Liver (tissue), 9 donors: Measurements from ENCODE around the gene PPP1R16B. TPM values are rescaled to one million over a fixed set of nuclear protein-coding genes. Genes with fewer than 3 reads are reported as not detected.

ENCODE experiments used
- DNase-seq: peaks from one replicate; pipeline ENCODE4 v3.0.0-alpha.2; 2017; ENCODE audit warnings: low spot score
- H3K27ac ChIP-seq, 2 donors: one replicate each; pipeline ENCODE4 v1.7.0; 2013; ENCODE audit warnings: inconsistent platforms in 2 of 2, low read length in 2 of 2, control low read depth in 1 of 2, low read depth in 1 of 2, mild to moderate bottlenecking in 1 of 2
- H3K27me3 ChIP-seq, 4 donors: one replicate each; pipeline versions ENCODE4 v1.6.1 to v1.7.0; 2013; ENCODE audit warnings: low read length in 3 of 4, inconsistent platforms in 1 of 4, mild to moderate bottlenecking in 1 of 4, moderate library complexity in 1 of 4; ENCODE audit not compliant: control insufficient read depth in 4 of 4, insufficient read depth in 4 of 4
- H3K36me3 ChIP-seq, 4 donors: one replicate each; pipeline versions ENCODE4 v1.6.1 to v1.7.0; 2013; ENCODE audit warnings: low read length in 3 of 4, mild to moderate bottlenecking in 3 of 4, low read depth in 1 of 4, moderate library complexity in 1 of 4; ENCODE audit not compliant: control insufficient read depth in 4 of 4, insufficient read depth in 3 of 4
- H3K4me1 ChIP-seq, 4 donors: one replicate each; pipeline versions ENCODE4 v1.6.1 to v1.7.0; 2013; ENCODE audit warnings: low read length in 3 of 4, mild to moderate bottlenecking in 3 of 4, moderate library complexity in 1 of 4; ENCODE audit not compliant: control insufficient read depth in 4 of 4, insufficient read depth in 4 of 4
- H3K4me3 ChIP-seq, 3 donors: one replicate each; pipeline versions ENCODE4 v1.6.1 to v1.7.0; 2013; ENCODE audit warnings: low read length in 3 of 3, control low read depth in 1 of 3, low read depth in 1 of 3, mild to moderate bottlenecking in 1 of 3
- H3K9ac ChIP-seq, 2 donors: one replicate each; pipeline ENCODE4 v1.7.0; 2013; ENCODE audit warnings: low read length in 2 of 2, mild to moderate bottlenecking in 2 of 2, moderate library complexity in 2 of 2, control low read depth in 1 of 2, low read depth in 1 of 2
- H3K9me3 ChIP-seq, 4 donors: one replicate each; pipeline versions ENCODE4 v1.6.1 to v1.7.0; 2013; ENCODE audit warnings: low read length in 3 of 4; ENCODE audit not compliant: control insufficient read depth in 4 of 4
- EGR1 ChIP-seq, 2 donors: IDR thresholded peaks; 2 replicates each; pipeline ENCODE4 v1.6.1; 2016 to 2018; ENCODE audit warnings: antibody characterized with exemption in 2 of 2, low read depth in 2 of 2
- FOXA1 ChIP-seq: IDR thresholded peaks from 2 replicates; pipeline ENCODE4 v1.6.1; 2016; ENCODE audit warnings: antibody characterized with exemption
- FOXA2 ChIP-seq: IDR thresholded peaks from 2 replicates; pipeline ENCODE4 v1.6.1; 2016; ENCODE audit warnings: antibody characterized with exemption
- GABPA ChIP-seq, 2 donors: IDR thresholded peaks in 1 of 2; conservative IDR thresholded peaks in 1 of 2; 2 replicates each; pipeline ENCODE4 v1.6.1; 2016; ENCODE audit warnings: antibody characterized with exemption in 2 of 2, mild to moderate bottlenecking in 1 of 2, moderate library complexity in 1 of 2
- HNF4A ChIP-seq, 2 donors: conservative IDR thresholded peaks; 2 replicates each; pipeline ENCODE4 v1.6.1; 2016; ENCODE audit warnings: antibody characterized with exemption in 2 of 2, mild to moderate bottlenecking in 2 of 2
- HNF4G ChIP-seq: IDR thresholded peaks from 2 replicates; pipeline ENCODE4 v1.6.1; 2016; ENCODE audit warnings: antibody characterized with exemption
- JUND ChIP-seq, 2 donors: IDR thresholded peaks; 2 replicates each; pipeline ENCODE4 v1.6.1; 2016; ENCODE audit warnings: antibody characterized with exemption in 2 of 2
- NR2F2 ChIP-seq: IDR thresholded peaks from 2 replicates; pipeline ENCODE4 v1.6.1; 2016; ENCODE audit warnings: antibody characterized with exemption
- RAD21 ChIP-seq, 2 donors: IDR thresholded peaks; 2 replicates each; pipeline ENCODE4 v1.6.1; 2016; ENCODE audit warnings: antibody characterized with exemption in 2 of 2, mild to moderate bottlenecking in 2 of 2
- RXRA ChIP-seq, 2 donors: IDR thresholded peaks; 2 replicates each; pipeline ENCODE4 v1.6.1; 2017 to 2018; ENCODE audit warnings: antibody characterized with exemption in 2 of 2, mild to moderate bottlenecking in 1 of 2
- SP1 ChIP-seq: IDR thresholded peaks from 2 replicates; pipeline ENCODE4 v1.6.1; 2018; ENCODE audit warnings: antibody characterized with exemption, mild to moderate bottlenecking
- TAF1 ChIP-seq: conservative IDR thresholded peaks from 2 replicates; pipeline ENCODE4 v1.6.1; 2016; ENCODE audit warnings: antibody characterized with exemption, mild to moderate bottlenecking
- YY1 ChIP-seq: IDR thresholded peaks from 2 replicates; pipeline ENCODE4 v1.6.1; 2016; ENCODE audit warnings: antibody characterized with exemption, mild to moderate bottlenecking
- WGBS: extraction: QIAGEN DNeasy Blood & Tissue Kit; methylation state at CpG from one replicate; pipeline ENCODE4 v1.1.7; 2013; 5-methylcytosine and 5-hydroxymethylcytosine counted together
- polyA plus RNA-seq, 2 donors: library from polyadenylated mRNA; stranded (reverse) in 1 of 2; unstranded in 1 of 2; fragments of 200-250 nt in 1 of 2; fragments of >200 nt in 1 of 2; fragmentation: Nextera tagmentation in 1 of 2; extraction: Ambion mirVana in 1 of 2; gene quantifications; one replicate each; pipeline versions ENCODE4 v1.2.1 to v1.2.3, GENCODE V29; 2013 to 2015
- total RNA-seq, 2 donors: library from RNA; depleted of rRNA; stranded (reverse); fragments of >200 nt; gene quantifications; one replicate each; pipeline ENCODE4 v1.2.3, GENCODE V29; 2014
- TF ChIP-seq, protein P1 (sequence below): IDR thresholded peaks from 2 replicates; pipeline ENCODE4 v1.6.1; 2016; ENCODE audit warnings: antibody characterized with exemption
- TF ChIP-seq, protein P2 (sequence below): IDR thresholded peaks from 2 replicates; pipeline ENCODE4 v1.6.1; 2016; ENCODE audit warnings: antibody characterized with exemption, mild to moderate bottlenecking
- TF ChIP-seq, protein P3 (sequence below): IDR thresholded peaks from 2 replicates; pipeline ENCODE4 v1.6.1; 2016; ENCODE audit warnings: antibody characterized with exemption
- TF ChIP-seq, protein P4 (sequence below): IDR thresholded peaks from 2 replicates; pipeline ENCODE4 v1.6.1; 2016; ENCODE audit warnings: antibody characterized with exemption
- TF ChIP-seq, protein P5 (sequence below): fragments of 150-350 bp; IDR thresholded peaks from 2 replicates; pipeline ENCODE4 v1.5.1; 2017; ENCODE audit warnings: improper control_type of control experiment, low read depth, low read length; ENCODE audit not compliant: missing input control
- donor health status: healthy.
- donor health status: healthy.
- donor health status: healthy.
- donor health status: healthy.
- donor health status: healthy.

Gene PPP1R16B
- total and polyA plus RNA-seq, 4 donors = 0.84 to 5.7 (median 1.2) TPM

DNA sequence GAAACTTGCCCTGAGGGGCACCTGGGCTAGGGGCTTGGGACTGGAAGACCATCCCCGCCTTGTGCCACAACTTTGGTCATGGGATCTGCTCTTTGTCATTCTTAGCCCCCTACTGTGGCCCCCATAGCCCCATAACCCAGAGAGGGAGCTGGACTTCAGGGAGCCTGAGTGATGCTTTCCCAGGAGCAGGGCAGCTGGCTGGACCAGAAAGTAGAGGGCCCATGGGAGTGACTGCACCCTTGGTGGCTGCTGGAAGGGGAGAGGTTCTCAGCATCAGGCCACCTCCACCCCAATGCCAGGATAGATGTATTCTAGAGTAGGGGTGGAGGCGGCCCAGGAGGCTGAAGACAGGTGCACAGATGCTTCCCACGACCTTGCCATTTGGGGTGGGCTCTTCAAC, 114.9 kb downstream of the PPP1R16B start:
- TF ChIP-seq JUND (IDR thresholded peaks at IDR 0.05) (no peak), TAF1 (no peak), YY1 (no peak), SP1 (no peak), EGR1 (IDR thresholded peaks at IDR 0.05; ENCODE audit: low read depth in 2 of 2) (no peak), HNF4G (no peak), RXRA (IDR thresholded peaks at IDR 0.05) (no peak), GABPA (IDR thresholded peaks at IDR 0.05 in 1 of 2, conservative IDR thresholded peaks at IDR 0.05 in 1 of 2) (no peak), NR2F2 (no peak), FOXA2 (no peak), HNF4A (conservative IDR thresholded peaks at IDR 0.05) (no peak), RAD21 (IDR thresholded peaks at IDR 0.05) (no peak), FOXA1 (no peak)
- TF ChIP-seq, protein P1, sequence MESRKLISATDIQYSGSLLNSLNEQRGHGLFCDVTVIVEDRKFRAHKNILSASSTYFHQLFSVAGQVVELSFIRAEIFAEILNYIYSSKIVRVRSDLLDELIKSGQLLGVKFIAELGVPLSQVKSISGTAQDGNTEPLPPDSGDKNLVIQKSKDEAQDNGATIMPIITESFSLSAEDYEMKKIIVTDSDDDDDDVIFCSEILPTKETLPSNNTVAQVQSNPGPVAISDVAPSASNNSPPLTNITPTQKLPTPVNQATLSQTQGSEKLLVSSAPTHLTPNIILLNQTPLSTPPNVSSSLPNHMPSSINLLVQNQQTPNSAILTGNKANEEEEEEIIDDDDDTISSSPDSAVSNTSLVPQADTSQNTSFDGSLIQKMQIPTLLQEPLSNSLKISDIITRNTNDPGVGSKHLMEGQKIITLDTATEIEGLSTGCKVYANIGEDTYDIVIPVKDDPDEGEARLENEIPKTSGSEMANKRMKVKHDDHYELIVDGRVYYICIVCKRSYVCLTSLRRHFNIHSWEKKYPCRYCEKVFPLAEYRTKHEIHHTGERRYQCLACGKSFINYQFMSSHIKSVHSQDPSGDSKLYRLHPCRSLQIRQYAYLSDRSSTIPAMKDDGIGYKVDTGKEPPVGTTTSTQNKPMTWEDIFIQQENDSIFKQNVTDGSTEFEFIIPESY = no peak
- TF ChIP-seq, protein P2, sequence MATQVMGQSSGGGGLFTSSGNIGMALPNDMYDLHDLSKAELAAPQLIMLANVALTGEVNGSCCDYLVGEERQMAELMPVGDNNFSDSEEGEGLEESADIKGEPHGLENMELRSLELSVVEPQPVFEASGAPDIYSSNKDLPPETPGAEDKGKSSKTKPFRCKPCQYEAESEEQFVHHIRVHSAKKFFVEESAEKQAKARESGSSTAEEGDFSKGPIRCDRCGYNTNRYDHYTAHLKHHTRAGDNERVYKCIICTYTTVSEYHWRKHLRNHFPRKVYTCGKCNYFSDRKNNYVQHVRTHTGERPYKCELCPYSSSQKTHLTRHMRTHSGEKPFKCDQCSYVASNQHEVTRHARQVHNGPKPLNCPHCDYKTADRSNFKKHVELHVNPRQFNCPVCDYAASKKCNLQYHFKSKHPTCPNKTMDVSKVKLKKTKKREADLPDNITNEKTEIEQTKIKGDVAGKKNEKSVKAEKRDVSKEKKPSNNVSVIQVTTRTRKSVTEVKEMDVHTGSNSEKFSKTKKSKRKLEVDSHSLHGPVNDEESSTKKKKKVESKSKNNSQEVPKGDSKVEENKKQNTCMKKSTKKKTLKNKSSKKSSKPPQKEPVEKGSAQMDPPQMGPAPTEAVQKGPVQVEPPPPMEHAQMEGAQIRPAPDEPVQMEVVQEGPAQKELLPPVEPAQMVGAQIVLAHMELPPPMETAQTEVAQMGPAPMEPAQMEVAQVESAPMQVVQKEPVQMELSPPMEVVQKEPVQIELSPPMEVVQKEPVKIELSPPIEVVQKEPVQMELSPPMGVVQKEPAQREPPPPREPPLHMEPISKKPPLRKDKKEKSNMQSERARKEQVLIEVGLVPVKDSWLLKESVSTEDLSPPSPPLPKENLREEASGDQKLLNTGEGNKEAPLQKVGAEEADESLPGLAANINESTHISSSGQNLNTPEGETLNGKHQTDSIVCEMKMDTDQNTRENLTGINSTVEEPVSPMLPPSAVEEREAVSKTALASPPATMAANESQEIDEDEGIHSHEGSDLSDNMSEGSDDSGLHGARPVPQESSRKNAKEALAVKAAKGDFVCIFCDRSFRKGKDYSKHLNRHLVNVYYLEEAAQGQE = no peak
- TF ChIP-seq, protein P3, sequence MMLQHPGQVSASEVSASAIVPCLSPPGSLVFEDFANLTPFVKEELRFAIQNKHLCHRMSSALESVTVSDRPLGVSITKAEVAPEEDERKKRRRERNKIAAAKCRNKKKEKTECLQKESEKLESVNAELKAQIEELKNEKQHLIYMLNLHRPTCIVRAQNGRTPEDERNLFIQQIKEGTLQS = no peak
- TF ChIP-seq, protein P4, sequence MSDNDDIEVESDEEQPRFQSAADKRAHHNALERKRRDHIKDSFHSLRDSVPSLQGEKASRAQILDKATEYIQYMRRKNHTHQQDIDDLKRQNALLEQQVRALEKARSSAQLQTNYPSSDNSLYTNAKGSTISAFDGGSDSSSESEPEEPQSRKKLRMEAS = no peak
- TF ChIP-seq, protein P5, sequence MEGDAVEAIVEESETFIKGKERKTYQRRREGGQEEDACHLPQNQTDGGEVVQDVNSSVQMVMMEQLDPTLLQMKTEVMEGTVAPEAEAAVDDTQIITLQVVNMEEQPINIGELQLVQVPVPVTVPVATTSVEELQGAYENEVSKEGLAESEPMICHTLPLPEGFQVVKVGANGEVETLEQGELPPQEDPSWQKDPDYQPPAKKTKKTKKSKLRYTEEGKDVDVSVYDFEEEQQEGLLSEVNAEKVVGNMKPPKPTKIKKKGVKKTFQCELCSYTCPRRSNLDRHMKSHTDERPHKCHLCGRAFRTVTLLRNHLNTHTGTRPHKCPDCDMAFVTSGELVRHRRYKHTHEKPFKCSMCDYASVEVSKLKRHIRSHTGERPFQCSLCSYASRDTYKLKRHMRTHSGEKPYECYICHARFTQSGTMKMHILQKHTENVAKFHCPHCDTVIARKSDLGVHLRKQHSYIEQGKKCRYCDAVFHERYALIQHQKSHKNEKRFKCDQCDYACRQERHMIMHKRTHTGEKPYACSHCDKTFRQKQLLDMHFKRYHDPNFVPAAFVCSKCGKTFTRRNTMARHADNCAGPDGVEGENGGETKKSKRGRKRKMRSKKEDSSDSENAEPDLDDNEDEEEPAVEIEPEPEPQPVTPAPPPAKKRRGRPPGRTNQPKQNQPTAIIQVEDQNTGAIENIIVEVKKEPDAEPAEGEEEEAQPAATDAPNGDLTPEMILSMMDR = no peak
- H3K4me1 ChIP-seq = peaks cover 0 to 7% (median 1%) of the 10 kb centered on the region in 4 donors
- H3K36me3 ChIP-seq = peaks cover 0 to 3% (median 0%) of the 10 kb centered on the region in 4 donors
- WGBS = 91% methylated on average over 3 of the region's 3 CpGs
- no peak overlapping the region for H3K4me3 ChIP-seq
- no peak for DNase-seq
- no peaks in the 10 kb centered on the region for H3K9me3 ChIP-seq
- no peak overlapping the region for H3K9ac ChIP-seq
- no peak overlapping the region for H3K27ac ChIP-seq
- no peaks in the 10 kb centered on the region for H3K27me3 ChIP-seq
